ENCODE data around the gene PRAC2.
"Not testable (repeated sequence)": the region's sequence is repeated elsewhere in the genome, so short reads cannot be mapped to it uniquely, and the experiment has no call there.

The PRAC2 gene

GRCh38 chr17:48722915-48723422 lies at the start of gene PRAC2:
Gene PRAC2 (plus strand): TSS chr17:48723185. CDS start chr17:48724411, 1,226 bp downstream.
- DNase-seq, result no peak

DNA sequence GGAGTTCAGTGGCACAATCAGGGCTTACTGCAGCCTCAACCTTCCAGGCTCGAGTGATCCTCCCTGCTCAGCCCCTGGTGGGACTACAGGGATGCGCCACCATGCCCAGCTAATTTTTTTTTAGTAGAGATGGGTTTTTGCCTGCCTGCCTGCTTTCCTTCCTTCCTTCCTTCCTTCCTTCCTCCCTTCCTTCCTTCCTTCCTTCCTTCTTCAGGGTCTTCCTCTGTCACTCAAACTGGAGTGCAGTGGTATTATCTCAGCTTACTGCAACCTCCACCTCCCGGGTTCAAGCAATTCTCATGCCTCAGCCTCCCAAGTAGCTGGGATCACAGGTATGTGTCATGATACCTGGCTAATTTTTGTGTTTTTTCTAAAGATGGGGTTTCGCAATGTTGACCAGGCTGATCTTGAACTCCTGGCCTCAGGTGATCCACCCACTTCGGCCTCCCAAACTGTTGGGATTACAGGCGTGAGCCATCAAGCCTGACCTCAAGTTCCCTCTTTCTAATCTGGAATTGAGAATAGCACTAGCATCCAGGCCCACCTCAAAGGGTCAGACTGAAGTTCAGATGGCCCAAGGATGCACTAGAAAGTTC lies 45.9 kb upstream of the PRAC2 start:
- no peak for DNase-seq

GRCh38 chr17:48678141-48678971 lies 44.6 kb upstream of the PRAC2 start:
- peak; percentile 75 for DNase-seq

- no peak for DNase-seq
These were observed 43.4 kb upstream of the PRAC2 start for GRCh38 chr17:48679385-48680096.

GRCh38 chr17:48681609-48682008 lies 41.4 kb upstream of the PRAC2 start:
- no peak for DNase-seq

DNA sequence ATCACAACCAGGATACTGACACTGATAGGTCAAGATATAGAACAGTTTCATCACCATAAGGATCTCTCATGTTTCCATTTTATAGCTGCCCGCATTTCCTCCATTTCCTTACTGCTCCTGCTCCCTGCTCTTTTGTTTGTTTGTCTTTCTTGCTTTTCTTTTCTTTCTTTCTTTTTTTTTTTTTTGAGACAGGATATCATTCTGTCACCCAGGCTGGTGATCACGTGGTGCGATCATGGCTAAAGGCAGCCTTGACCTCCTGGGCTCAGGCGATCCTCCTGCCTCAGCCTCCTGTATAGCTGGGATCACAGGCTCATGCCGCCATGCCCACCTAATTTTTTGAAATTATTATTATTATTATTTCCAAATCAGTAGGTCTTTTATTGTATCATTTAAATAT lies 32.3 kb upstream of the PRAC2 start:
- DNase-seq, result no peak

- DNase-seq, result no peak
These were observed 30.9 kb upstream of the PRAC2 start for GRCh38 chr17:48692049-48692448.

DNA sequence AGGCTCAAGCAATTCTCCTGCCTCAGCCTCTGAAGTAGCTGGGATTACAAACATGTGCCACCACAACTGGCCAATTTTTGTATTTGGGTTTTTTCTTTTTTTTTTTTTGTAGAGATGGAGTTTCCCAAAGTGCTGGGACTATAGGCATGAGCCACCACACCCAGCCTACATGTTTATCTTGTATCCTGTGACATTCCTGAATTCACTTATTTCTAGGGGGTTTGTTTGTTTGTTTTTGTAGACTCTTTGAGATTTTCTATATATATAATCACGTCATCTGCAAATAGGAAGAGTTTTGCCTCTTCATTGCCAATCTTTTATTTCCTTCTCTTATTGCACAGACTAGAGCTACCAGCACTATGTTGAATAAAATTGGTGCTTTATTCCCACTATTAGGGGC lies 29.8 kb upstream of the PRAC2 start:
- no peak for DNase-seq

DNA sequence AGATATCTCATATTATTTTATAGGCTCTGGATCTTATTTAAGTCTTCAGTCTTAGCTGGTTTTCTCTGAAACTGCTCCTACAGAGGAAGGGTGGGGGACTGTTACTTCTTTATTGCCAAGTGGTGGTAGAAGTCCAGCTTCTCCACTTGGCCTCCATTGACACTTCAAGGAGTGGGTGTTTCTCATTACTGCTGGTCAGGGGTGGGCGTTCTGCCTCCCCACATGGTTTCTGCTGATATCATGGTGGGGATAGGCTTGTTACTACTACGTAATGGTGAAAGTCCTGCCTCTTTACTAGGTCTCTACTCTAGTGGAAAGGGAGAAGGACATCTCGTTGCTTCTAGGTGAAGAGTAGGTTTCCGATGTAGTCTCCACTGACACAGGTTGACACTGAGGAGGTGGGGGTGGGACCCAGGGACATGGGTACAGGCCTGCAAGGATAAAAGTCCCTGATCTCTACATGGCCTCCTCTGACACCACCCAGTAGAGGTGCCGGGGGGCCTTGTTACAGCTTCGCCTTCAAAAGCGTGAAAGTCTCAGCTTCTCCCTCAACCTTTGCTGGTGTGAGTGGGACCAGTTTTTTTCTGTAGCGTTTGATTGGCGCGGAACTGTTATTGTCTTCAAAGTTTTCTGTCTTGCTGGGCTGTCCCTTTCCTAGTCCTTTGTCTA lies 21.0 kb upstream of the PRAC2 start:
- no peak for DNase-seq

GRCh38 chr17:48704361-48705248 lies 18.4 kb upstream of the PRAC2 start:
- no peak for DNase-seq

- no peak for DNase-seq
These were observed 11.9 kb upstream of the PRAC2 start for GRCh38 chr17:48711128-48711527.

- DNase-seq, result no peak
These were observed 7.2 kb upstream of the PRAC2 start for GRCh38 chr17:48715496-48716399.

DNA sequence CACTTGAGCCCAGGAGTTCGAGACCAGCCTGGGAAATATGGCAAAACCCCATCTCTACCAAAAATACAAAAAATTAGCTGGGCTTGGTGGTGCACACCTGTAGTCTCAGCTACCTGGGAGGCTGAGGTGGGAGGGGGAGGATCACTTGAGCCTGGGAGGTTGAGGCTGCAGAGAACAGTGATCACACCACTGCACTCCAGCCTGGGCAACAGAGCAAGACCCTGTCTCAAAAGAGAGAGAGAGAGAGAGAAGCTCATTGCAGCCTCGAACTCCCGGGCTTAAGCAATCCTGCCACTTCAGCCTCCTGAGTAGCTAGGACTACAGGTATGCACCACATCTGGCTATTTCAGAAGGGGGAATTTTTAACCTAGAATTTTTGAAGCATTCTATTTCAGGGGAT lies 6.4 kb upstream of the PRAC2 start:
- DNase-seq, result not testable (repeated sequence)

GRCh38 chr17:48717367-48718226 lies 5.4 kb upstream of the PRAC2 start:
- no peak for DNase-seq

DNA sequence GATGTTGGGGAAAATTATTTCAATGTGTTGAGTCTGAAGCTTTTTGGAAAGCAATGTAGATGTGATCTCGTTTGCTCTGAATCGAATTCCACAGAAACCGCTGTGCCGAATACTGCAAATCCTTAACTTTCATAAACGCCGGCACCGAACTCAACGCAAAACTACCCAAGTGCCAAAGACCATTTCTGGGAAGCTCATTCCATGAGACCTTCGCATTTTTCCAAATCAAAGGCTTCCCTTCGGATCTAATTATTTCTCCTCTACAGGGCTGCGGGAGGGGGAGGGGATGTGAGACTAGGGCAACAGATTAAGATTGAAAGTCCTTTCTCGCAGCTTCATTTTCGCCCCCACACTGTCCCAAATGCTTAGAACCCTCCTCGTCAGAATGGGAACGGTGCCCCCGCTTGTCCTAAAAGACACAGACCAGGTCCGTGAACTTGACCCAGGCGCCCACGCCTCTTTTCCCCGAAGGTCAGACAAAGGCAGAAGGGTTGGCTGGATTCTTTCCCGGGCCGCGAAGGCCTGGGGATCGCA lies 4.7 kb upstream of the PRAC2 start:
- DNase-seq, result no peak

- DNase-seq, result no peak
These were observed 4.0 kb upstream of the PRAC2 start for GRCh38 chr17:48718761-48719641.

DNA sequence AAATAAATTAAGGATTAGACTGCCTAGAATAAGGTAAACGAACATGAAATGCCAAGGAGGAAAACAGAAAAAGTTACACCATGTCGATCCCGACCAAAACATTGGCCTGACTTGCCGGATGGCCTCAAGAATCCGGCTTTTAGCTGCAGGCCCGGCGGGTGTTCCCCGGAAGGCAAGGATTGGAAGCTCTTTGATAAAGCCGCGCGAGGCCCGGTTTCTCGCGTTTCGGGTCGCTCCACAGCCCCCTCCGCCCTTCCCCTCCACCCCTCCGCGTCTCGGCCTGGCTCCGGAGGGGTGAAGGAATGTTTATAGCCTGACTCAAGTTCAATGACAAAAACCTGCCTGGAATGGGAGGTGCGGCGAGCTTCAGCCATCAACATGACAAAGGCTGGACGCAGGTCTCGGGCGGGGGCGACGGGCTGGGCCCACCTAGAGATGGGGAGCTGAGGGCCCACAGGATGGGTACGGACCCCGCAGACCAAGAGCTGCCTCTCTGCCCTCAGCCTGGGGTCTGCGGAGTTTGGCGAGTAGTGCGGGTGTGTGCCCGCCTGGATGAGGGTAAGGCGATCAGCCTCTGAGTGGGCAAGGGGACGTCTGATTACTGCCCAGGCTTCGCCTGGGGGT lies 3.2 kb upstream of the PRAC2 start:
- no peak for DNase-seq

Data from stimulated activated CD4-positive, alpha-beta T cell treated with anti-CD3 and anti-CD28 coated beads, Interleukin-4, amount 100 ng/mL, for 1 hour (primary cell).